Aorta (tissue), 5 donors: Measurements from ENCODE around the gene JAK1. TPM values are rescaled to one million over a fixed set of nuclear protein-coding genes. Genes with fewer than 3 reads are reported as not detected.

Source experiments
- ATAC-seq: fragments of 200-7000 bp; cut with Tn5 transposase; one replicate; pipeline ENCODE4 v1.9.1; 2022; ENCODE audit warnings: moderate library complexity; ENCODE audit not compliant: low FRiP score
- DNase-seq, 2 donors: peaks; one replicate each; pipeline ENCODE4 v3.0.0-alpha.2; 2020
- H3K27ac ChIP-seq, 2 donors: one replicate each; pipeline ENCODE4 v1.5.1; 2013; ENCODE audit warnings: low read length in 2 of 2, mild to moderate bottlenecking in 2 of 2, moderate library complexity in 2 of 2, control low read depth in 1 of 2, inconsistent platforms in 1 of 2, low read depth in 1 of 2
- H3K27me3 ChIP-seq, 2 donors: one replicate each; pipeline ENCODE4 v1.6.1; 2013; ENCODE audit warnings: control low read depth in 1 of 2, low read length in 1 of 2, mild to moderate bottlenecking in 1 of 2, moderate library complexity in 1 of 2; ENCODE audit not compliant: insufficient read depth in 2 of 2, control insufficient read depth in 1 of 2
- H3K36me3 ChIP-seq, 2 donors: one replicate each; pipeline ENCODE4 v1.6.1; 2013; ENCODE audit warnings: control low read depth in 1 of 2, low read length in 1 of 2, mild to moderate bottlenecking in 1 of 2; ENCODE audit not compliant: insufficient read depth in 2 of 2, control insufficient read depth in 1 of 2
- H3K4me1 ChIP-seq, 2 donors: one replicate each; pipeline ENCODE4 v1.6.1; 2013; ENCODE audit warnings: low read length in 2 of 2, control low read depth in 1 of 2, mild to moderate bottlenecking in 1 of 2, moderate library complexity in 1 of 2; ENCODE audit not compliant: insufficient read depth in 2 of 2, control insufficient read depth in 1 of 2
- H3K4me3 ChIP-seq, 2 donors: one replicate each; pipeline ENCODE4 v1.5.1; 2013; ENCODE audit warnings: low read length in 2 of 2, control low read depth in 1 of 2, mild to moderate bottlenecking in 1 of 2
- H3K9me3 ChIP-seq: one replicate; pipeline ENCODE4 v1.6.1; 2013; ENCODE audit warnings: mild to moderate bottlenecking, low read length; ENCODE audit not compliant: control insufficient read depth
- WGBS, 2 donors: extraction: QIAGEN DNeasy Blood & Tissue Kit; methylation state at CpG; one replicate each; pipeline ENCODE4 v1.1.7; 2013; 5-methylcytosine and 5-hydroxymethylcytosine counted together
- intact Hi-C, 2 donors: fragments of 100-400 bp; cut with DNase I; formaldehyde crosslinking; loops; one replicate each; pipeline versions ENCODE4 v1.14.2 to v1.15.0; 2022
- polyA plus RNA-seq, 2 donors: library from polyadenylated mRNA; stranded (reverse); fragments of 200-250 nt; gene quantifications; one replicate each; pipeline ENCODE4 v1.2.3, GENCODE V29; 2013
- total RNA-seq, 2 donors: library from RNA; stranded (reverse); fragmentation: NEBNext Ultra II Directional; extraction: Animal tissue kit (Norgen Biotek cat#: 25700); gene quantifications; one replicate each; pipeline ENCODE4 v1.2.1, GENCODE V29; 2021
- donor health status: healthy with polysubstance abuse.
- donor health status: Bipolar disorder and iron deficiency.
- donor health status: DM: no; HTN: no; CAD: no.
- donor health status: DM: no; HTN: no; CAD: no.
- donor health status: DM: yes; HTN: yes; CAD: no.

The JAK1 gene
- total and polyA plus RNA-seq, 4 donors = 24.3 to 132 (median 74.6) TPM

DNA sequence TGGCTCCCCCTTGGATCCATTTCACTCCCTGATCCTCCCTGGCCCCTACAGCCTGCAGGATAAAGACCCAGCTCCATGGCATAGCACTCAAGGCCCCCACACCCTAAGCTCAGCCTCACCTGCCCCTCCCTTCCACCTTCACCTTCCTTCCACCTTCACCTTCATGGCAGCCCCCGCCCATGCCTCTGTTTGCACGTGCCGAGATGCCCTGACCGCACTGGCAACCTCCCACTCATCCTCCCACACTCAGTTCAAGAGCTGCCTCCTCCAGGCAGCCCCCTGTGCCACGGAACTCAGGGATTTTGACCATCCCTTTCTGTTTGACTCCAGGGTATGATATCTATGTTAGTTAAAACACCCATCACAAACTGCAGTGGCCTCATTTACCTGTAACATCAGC is 111.7 kb downstream of the JAK1 start:
- Histone ChIP-seq H3K36me3 (peaks cover 0 to 18% of the 10 kb centered on the region in 2 donors), H3K9me3 (no peaks in the 10 kb centered on the region), H3K4me3 (no peak overlapping the region), H3K4me1 (no peaks in the 10 kb centered on the region), H3K27ac (no peak overlapping the region), H3K27me3 (no peaks in the 10 kb centered on the region)
- intact Hi-C loops = no loop called here
- DNase-seq (no peak), ATAC-seq (no peak)
- WGBS, 2 donors = 95% methylated on average over 5 of the region's 5 CpGs

DNA sequence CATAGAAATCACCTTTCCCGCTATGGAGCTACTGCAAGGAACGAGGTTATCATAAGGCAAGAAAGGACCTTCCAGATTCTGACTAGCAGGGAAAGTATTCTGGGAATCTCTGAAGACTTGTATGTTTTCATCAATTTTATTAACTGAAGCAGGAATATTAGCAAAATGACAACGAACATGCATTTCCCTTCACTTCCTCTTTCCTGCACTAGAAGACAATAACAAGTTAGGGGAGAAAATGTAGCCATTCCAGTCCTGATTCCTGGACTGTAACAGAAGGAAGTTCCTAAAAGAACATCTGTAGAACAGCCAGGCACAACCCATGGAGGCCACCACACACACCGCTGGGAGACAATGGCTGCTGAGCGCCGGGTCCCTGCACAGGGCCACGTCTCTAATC is 114.7 kb downstream of the JAK1 start:
- Histone ChIP-seq H3K9me3 (no peaks in the 10 kb centered on the region), H3K4me1 (no peaks in the 10 kb centered on the region), H3K27ac (no peak overlapping the region), H3K4me3 (no peak overlapping the region), H3K36me3 (peaks cover 0 to 12% of the 10 kb centered on the region in 2 donors), H3K27me3 (no peaks in the 10 kb centered on the region)
- WGBS, 2 donors = 79 to 92% methylated on average over 7 of the region's 7 CpGs
- no peak for DNase-seq
- no peak for ATAC-seq
- intact Hi-C loops = no loop called here

DNA sequence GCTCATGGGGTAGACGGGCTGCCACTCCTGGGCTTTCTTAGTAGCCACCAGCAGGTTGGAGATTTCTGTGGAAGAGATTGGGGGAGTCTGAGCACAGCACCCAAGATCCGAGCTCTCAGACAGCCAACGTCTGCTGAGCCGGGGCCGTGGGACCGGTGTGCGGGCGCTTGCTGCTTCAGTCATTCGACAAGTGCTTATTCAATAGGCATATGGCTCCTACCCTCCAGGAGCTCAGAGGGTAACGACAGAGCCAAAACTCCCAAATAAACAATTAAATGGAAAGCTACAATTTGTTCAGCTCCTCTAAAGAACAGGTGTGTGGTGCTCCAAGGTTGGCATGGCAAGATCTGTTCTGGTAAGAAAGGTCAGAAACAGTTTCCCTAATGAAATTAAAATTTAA is 115.5 kb downstream of the JAK1 start:
- Histone ChIP-seq H3K4me3 (no peak overlapping the region), H3K36me3 (peaks cover 0 to 10% of the 10 kb centered on the region in 2 donors), H3K9me3 (no peaks in the 10 kb centered on the region), H3K4me1 (no peaks in the 10 kb centered on the region), H3K27me3 (no peaks in the 10 kb centered on the region), H3K27ac (no peak overlapping the region)
- DNase-seq (no peak), ATAC-seq (no peak)
- intact Hi-C loops = no loop called here
- 82 to 95% methylated on average over 10 of the region's 10 CpGs for WGBS, 2 donors

DNA sequence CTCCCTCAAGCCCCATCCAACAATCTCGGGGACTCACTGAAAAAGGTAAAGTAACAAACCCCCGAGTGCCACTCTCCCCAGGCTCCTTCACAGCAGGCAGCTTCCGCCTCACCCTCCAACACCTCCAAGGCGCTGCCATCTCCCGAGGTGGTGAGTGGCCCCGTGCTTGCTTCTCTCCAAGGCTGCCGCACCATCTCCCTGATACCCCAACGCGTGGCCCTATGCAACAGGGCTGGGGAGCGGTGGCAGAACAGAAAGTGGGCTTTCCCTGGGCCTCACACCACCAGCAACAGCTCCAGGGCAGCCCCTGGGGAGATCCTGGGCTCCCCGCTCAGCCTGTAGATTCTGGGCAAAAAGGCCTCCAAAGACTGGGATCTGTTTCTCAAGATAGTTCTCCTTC is 116.4 kb downstream of the JAK1 start:
- Histone ChIP-seq H3K27ac (no peak overlapping the region), H3K27me3 (no peaks in the 10 kb centered on the region), H3K4me3 (no peak overlapping the region), H3K4me1 (no peaks in the 10 kb centered on the region), H3K36me3 (peaks cover 0 to 10% of the 10 kb centered on the region in 2 donors), H3K9me3 (no peaks in the 10 kb centered on the region)
- ATAC-seq (no peak), DNase-seq (no peak)
- intact Hi-C loops = no loop called here
- WGBS, 2 donors = 93 to 94% methylated on average over 11 of the region's 11 CpGs

DNA sequence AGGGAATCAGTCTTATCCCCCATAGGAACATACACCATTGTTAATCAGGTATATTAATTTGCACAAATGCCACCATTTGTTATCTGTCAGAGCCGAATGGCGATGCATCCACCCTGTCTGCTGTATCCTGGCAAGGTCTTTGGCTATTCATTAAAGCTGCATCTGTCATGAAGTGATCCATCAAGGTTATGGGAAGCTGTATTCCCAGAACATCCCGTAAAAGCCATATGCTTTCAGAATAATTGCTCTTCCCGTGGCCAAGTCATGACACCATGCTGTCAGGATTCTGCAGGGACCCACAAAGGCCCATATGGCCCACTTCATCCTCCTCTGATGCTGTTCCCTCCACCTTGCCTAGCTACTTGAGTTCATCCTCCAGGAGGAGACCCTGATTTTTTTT is 117.5 kb downstream of the JAK1 start:
- 79 to 84% methylated on average over 4 of the region's 4 CpGs for WGBS, 2 donors
- ATAC-seq = no peak

DNA sequence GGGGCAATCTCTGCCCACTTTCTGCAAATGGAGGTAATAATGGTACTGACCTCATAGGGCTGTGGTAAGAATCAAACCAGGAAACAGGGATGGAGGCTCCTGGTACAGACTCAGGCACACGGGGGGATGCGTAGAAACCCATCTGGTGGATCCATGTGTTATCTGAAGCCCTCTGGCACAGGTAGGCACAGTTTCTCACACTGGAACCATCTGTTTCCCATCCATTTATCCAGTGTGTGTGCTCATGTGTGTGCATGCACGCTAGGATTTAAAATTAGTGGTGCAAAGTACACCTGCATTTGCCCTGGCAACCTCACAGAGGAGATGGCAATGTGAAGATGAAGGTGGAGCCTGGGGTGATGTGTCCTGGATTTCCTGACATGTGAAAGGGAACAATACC is 118.2 kb downstream of the JAK1 start:
- peaks cover 0 to 4% of the 10 kb centered on the region in 2 donors for H3K36me3 ChIP-seq
- no peaks in the 10 kb centered on the region for H3K4me1 ChIP-seq
- ATAC-seq (no peak), DNase-seq (no peak)
- H3K4me3 ChIP-seq = no peak overlapping the region
- intact Hi-C loops = no loop called here
- H3K27me3 ChIP-seq = no peaks in the 10 kb centered on the region
- H3K9me3 ChIP-seq = no peaks in the 10 kb centered on the region
- H3K27ac ChIP-seq = no peak overlapping the region
- WGBS, 2 donors = 91 to 96% methylated on average over 3 of the region's 3 CpGs

More for the DNA sequence above, 117.5 kb downstream of the JAK1 start:
- DNase-seq = no peak
- intact Hi-C loops = no loop called here
- H3K4me3 ChIP-seq = no peak overlapping the region
- no peak overlapping the region for H3K27ac ChIP-seq
- peaks cover 0 to 4% of the 10 kb centered on the region in 2 donors for H3K36me3 ChIP-seq
- H3K27me3 ChIP-seq = no peaks in the 10 kb centered on the region
- H3K4me1 ChIP-seq = no peaks in the 10 kb centered on the region
- no peaks in the 10 kb centered on the region for H3K9me3 ChIP-seq

DNA sequence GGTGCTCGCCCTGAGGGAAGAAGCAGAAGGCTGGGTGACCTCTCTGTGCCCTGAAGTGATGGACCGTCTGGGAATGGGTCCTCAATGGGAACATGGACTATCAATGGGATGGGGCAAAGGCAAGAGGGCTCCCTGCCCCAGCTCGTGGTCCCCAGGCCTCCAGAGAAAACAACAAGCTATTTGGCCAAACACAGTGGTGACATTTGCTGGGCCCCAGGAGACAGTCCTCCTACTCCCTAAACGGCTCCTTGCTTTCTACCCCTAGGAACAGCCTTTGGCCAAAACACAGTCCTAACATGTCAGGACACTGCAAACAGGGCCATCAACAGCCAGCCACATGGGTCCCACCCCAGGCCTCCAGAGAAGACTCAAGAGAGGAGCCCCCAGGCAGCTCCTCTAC is 118.7 kb downstream of the JAK1 start:
- WGBS, 2 donors = 80 to 82% methylated on average over 4 of the region's 4 CpGs
- no peak overlapping the region for H3K4me3 ChIP-seq
- peaks cover 0 to 4% of the 10 kb centered on the region in 2 donors for H3K36me3 ChIP-seq
- no peak for ATAC-seq
- DNase-seq = no peak
- intact Hi-C loops = no loop called here
- H3K4me1 ChIP-seq = no peaks in the 10 kb centered on the region
- no peak overlapping the region for H3K27ac ChIP-seq
- no peaks in the 10 kb centered on the region for H3K27me3 ChIP-seq
- H3K9me3 ChIP-seq = no peaks in the 10 kb centered on the region

DNA sequence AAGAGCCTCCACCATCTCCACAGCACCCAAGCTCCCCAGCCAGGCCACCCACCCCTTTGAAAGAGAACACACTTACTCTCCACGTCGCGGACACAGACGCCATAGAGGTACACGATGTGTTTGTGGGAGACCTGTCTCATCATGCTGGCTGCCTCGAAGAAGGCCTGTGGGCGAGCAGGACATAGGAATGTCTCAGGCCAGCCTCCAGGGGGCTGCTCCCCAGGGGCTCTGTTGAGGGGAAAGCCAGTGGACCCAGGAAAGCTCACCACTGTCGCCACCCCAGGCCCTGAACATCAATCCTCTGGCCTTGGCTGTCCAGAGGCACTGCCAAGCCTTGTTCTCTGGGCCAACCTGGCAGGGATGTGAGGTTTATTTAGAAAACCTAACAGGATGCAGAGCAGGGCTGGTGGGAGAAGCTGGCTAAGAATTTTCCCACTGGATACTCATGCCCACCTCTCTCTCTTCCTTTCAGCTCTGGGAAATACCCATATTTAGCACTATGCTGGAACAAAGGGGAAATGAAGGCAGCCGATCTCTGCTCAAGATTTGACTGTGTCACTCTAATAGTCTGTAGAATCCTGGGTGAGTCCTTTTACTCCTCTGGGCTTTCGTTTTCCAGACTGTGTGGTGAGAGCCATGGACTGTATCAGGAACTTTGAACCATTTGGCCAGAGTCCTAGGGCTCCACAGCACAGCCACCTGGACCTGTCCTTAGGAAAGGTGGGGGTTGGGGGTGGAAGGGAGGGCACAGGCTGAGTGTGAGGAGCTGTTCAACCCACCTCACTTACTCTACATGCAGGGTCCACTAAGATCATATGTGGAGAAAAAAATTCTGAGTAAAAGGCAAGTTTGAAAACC is 119.5 kb downstream of the JAK1 start:
- 58 to 87% methylated on average over 10 of the region's 10 CpGs for WGBS, 2 donors
- intact Hi-C loops = no loop called here
- H3K4me1 ChIP-seq = no peaks in the 10 kb centered on the region
- H3K27me3 ChIP-seq = no peaks in the 10 kb centered on the region
- H3K4me3 ChIP-seq = no peak overlapping the region
- peaks cover 0 to 4% of the 10 kb centered on the region in 2 donors for H3K36me3 ChIP-seq
- no peak for ATAC-seq
- peak in 1 of 2 donors; percentile 61 for DNase-seq
- H3K27ac ChIP-seq = no peak overlapping the region
- no peaks in the 10 kb centered on the region for H3K9me3 ChIP-seq

DNA sequence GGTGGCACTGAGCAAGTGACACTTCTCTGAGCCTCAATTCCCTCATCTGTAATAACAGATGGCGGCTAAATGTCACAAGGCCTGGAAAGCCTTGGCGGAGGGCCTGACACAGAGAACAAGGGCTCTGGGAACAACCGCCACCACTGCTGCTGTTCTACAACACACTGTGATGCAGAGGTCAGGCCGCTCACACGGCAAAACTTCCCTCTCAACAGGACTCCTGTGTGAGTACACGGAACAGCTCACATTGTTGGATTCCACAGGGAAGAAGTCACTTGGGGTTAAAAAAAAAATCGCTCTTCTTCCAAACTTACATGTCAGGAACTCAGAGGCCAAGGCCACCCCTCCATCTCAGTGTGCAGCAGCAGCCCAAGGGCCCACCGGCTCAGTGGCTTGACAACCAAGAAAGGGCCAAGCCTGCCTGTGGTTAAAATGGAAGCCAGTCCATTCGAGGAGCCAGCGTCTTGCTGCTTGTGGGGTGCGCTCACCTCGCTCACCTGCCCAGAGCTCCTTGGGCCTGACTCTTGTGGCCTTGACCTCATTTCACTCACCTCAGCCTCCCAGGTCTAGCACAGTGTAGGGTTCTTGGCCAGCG is 120.4 kb downstream of the JAK1 start:
- 90 to 95% methylated on average over 13 of the region's 13 CpGs for WGBS, 2 donors
- H3K9me3 ChIP-seq = no peaks in the 10 kb centered on the region
- intact Hi-C loops = no loop called here

More for the DNA sequence above, 120.4 kb downstream of the JAK1 start:
- H3K36me3 ChIP-seq = peaks cover 0 to 4% of the 10 kb centered on the region in 2 donors
- no peak for DNase-seq
- no peak overlapping the region for H3K4me3 ChIP-seq
- ATAC-seq = no peak
- no peak overlapping the region for H3K27ac ChIP-seq
- no peaks in the 10 kb centered on the region for H3K27me3 ChIP-seq
- H3K4me1 ChIP-seq = no peaks in the 10 kb centered on the region
